HG03064 (cell line): ENCODE data around the gene REXO5.

ENCODE experiments used
- ATAC-seq: cut with Tn5 transposase; IDR thresholded peaks from one replicate; pipeline ENCODE4 v1.9.1; 2021; ENCODE audit warnings: low read depth; ENCODE audit not compliant: unreplicated experiment

REXO5 gene

DNA sequence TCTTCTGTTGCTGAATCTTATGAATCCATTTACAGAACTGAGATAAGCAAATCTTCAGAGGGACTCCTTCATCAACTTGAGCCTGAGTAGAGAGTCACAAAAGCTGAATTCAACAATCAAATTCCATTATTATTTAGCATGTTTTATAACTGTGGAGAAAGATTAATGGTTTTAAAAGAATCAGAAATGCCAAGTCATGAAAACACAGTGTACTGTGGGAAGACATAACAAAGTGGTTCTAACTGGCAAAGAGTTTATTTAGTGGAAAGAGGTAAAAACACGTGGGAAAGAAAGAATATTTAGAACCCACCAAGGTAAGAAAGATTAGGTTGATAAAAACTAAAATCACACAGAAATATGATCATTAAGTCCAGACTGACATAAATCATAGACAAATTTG is 5.0 kb upstream of the REXO5 start:
- ATAC-seq, result no peak

DNA sequence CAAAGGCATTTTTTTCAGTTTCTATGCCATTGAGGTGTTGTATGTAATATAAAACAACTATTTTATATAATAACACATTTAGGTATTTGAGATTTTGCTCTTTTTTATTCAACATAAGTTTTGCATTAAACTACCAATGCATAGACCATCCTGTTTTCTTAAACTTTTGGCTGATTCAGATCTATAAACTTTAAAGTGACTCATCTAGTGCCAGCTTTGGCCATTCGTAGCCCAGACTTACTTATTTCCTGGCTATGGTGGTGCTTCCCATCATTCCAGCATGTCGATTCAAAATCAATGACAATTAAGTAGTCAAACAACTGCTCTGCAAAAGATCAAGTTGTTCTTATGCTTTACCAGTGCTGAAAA is 3.2 kb upstream of the REXO5 start:
- no peak for ATAC-seq

DNA sequence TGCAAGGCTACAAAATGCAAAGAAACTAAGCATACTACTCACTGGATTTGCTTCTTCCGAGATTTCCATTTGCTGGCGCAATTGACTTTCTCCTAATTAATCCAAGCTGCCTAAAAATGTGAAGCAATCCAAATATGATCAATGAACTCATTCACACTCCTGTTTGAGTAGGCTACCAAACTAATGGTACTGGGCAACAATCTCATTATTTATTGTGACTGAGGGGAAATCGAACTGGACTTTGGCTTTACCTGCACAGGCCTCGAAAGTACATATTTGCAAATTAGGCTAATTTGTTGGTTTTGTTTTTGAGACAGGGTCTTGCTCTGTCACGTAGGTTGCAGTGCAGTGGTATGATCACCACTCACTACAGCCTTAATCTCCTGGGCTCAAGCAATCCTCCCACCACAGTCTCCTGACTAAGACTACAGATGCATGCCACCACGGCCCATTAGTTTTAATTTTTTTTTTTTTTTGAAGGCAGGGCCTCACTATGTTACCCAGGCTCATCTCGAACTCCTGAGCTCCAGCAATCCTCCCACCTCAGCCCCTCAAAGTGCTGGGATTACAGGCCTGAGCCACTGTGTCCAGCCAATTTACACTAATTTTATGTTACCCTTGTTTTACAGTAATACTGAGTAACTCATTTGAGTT is 2.6 kb upstream of the REXO5 start:
- no peak for ATAC-seq

DNA sequence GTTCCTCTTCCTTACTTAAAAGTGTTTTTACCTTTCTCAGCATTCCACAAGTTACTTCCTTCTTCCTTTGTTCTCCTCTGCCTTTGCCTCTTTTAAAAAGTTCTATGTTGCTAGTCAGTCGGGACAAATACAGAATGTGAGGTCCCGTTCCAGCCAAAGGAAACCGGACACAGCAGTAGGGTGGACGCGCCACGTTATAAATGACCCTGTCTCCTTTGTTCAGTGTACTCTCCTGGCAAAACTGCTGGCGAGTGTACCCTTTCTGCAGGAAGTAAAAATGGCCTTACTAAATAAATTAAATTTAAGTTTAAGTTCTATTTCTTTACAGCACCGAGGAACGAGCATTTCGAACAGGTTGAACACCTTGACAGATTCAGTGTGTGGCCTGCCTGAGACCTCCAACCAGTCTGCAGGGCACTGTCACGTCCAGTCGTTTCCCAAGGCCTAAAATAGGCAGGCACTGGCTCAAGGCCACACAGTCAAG is 601 bp upstream of the REXO5 start:
- ATAC-seq, result peak; percentile 17

DNA sequence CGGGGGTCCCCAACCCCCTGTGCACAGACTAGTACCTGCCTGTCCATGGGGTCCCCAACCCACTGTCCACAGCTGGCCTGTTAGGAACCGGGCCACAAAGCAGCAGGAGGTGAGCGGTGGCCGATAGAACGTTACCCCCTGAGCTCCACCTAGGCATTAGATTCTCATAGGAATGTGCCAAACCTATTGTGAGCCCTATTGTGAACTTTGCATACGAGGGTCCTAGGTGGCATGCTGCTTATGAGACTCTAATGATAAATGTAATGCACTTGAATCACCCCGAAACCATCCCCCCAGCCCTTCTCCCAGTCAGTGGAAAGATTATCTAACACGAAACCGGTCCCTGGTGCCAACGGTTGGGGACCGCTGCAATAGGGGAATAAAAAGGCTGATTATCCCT is 1.5 kb downstream of the REXO5 start:
- ATAC-seq, result no peak

DNA sequence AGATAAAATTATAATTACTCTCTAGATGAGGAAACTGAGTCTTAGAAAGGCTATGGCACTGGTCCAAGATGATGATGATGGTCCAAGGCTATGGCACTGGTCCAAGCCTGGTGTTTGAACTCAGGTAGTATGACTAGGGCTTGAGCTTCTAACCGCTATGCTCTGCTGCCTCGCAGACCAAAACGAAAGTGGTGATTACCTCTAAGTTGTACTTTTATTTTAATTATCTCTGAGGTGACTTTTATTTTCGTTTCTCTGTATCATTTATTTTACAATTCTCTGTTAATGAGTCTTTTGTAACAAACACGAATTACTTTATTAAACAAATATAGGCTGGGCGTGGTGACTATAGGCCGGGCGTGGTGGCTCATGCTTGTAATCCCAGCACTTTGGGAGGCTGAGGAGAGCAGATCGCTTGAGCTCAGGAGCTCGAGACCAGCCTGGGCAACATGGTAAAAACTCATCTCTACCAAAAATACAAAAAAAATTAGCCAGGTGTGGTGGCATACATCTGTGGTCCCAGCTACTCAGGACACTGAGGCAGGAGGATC is 5.6 kb downstream of the REXO5 start:
- ATAC-seq, result no peak

DNA sequence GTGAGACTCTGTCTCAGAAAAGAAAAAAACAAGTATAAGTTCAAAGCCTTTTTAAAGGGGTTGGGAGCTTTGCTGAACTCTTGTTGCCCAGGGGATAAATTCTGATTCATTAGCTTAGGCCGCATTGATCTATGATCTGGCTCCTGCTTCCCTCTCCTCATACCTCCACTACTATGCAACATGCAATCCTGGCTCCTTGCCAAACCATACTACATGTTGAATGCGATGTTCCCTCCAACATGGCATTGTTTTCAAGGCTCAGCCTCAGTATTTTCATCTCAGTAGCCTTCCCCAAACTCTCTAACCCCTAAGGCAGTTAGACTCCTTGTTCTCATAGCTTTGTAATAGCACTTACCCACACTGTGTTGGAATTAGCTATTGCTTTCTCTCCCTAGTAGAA is 6.2 kb downstream of the REXO5 start:
- no peak for ATAC-seq

DNA sequence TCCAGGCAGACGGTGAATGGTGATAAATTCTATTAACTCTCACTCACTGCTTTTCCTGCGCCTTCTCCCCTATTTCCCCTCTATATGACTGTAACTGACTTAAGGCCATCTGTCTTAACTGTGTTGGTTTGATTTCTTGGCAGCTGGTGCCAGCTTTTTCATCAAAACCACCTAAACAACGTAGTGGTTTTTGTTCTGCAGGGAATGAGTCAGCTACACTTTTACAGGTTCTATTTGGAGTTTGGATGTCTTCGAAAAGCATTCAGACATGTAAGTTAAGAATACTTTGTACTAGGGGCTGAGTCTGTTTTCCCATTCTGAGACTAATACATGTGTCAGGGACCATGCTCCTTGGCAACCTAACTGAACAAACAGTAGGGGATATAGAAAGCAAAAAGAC is 8.5 kb downstream of the REXO5 start:
- no peak for ATAC-seq

DNA sequence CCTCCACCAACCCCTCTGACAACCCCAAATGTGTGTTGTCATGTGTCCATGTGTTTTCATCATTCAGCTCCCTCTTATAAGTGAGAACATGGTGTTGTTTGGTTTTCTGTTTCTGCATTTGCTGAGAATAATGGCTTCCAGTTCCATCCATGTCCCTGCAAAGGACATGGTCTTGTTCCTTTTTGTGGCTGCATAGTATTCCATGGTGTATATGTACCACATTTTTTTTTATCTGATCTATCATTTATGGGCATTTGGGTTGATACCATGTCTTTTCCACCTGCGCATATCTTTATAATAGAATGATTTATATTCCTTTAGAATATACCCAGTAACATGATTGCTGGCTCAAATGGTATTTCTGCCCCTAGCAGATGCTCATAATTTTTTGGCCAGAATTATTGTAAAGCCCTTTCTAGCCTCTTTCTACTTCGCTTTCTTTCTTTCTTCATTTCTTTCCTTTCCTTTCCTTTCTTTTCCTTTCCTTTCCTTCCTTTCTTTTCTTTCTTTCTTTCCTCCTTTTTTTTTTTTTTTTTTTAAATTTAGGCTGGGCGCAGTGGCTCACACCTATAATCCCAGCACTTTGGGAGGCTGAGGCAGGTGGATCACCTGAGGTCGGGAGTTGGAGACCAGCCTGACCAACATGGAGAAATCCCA is 12.7 kb downstream of the REXO5 start:
- no peak for ATAC-seq

DNA sequence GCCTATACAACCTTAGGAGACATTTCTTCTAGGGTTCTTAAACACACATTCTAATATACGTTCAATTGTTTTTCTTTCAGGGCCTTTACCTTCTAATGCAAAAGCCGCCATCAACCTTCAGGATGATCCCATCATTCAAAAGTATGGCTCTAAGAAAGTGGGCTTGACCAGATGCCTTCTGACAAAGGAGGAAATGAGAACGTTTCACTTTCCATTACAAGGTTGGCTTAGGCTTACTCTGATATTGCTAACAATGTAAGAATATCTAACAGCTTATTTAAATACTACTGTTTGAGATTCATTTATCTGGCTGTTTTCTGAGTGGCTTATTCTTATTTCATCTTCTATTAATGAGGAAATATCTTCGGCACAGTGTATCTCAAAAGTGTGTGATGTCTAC is 15.4 kb downstream of the REXO5 start:
- ATAC-seq, result no peak

DNA sequence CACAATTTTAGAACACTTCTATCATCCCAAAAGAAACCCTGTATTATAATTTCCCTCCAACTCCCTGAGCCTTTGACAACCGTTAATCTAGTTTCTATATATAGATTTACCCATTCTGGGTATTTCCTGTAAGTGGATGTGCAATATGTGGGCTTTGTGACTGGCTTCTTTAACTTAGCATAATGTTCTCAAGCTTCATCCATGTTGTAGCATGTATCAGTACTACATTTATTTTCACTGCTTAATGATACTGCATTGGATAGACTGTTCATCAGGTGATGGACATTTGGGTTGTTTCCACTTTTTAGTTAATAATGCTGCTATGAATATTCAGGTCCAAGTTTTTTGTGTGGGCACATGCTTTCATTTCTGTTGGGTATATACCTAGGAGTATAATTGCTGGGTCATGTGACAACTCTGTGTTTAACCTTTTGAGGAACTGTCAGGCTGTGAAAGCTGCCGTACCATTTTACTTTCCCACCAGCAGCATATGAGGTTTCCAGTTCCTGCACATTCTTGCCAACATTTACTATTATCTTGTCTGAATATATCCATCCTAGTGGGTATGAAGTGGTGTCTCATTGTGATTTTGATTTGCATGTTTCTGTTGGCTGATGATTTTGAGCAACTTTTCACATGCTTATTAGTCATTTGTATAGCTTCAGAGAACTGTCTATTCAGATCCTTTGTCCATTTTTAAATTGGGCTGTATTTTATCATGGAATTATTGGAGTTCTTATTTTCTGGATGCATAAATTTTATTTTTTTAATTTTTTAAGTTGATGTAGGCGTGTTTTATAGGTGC is 16.4 kb downstream of the REXO5 start:
- no peak for ATAC-seq

DNA sequence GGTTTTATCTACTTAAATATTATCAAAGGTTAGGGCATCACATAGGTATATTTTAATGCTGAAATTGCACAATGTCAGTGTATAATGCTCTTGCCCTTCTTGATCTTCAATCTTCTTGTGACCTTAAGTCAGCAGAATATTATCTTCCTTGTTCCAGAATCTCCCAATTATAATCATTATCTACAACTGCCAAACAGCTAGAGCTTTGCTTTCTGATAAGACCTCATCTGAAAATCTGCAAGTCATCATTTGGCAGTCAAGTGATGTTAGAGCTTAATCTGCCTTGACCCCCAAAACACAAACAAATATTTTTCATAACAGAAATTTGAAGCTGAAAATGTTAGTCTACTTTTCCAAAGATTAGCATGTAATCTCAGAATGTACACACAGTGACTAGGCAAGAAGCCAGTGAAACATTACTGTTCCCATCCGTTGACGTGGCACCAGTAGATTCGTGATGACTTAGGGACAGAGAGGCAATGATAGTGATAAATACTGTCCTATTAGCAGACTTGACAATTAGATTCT is 19.8 kb downstream of the REXO5 start:
- ATAC-seq, result no peak

DNA sequence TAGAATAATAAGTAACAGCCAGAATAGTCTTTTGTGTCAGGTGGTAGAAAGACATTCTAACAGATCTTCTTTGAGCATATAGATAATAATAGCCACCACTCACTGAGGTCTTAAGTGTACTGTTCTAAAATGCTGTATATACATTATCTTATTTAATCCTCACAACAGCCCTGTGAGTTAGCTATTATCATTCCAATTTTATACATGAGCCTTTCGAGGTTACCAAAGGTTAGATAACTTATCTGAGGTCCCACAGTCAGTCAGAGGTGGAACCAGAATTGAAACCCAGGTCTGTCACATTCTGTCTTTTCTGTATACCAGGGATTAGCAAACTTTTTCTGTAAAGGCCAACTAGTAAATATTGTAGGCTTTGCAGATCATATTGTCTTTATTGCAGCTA is 23.2 kb downstream of the REXO5 start:
- no peak for ATAC-seq

DNA sequence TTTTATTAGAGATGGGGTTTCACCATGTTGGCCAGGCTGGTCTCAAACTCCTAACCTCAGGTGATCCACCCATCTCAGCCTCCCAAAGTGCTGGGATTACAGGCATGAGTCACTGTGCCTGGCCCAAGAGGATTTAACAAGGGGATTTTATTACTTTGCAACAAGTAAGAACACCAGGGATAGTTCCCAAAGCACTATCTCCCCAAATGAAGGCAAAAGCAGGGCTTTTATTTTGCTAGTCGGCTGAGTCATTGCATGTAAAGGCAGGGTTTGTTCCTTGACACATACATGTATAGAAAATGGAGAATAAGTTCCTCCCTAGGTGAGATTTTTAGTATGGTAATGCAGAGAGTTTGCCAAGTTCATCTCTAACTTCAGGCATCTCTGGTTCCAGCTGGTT is 24.0 kb downstream of the REXO5 start:
- ATAC-seq, result no peak

DNA sequence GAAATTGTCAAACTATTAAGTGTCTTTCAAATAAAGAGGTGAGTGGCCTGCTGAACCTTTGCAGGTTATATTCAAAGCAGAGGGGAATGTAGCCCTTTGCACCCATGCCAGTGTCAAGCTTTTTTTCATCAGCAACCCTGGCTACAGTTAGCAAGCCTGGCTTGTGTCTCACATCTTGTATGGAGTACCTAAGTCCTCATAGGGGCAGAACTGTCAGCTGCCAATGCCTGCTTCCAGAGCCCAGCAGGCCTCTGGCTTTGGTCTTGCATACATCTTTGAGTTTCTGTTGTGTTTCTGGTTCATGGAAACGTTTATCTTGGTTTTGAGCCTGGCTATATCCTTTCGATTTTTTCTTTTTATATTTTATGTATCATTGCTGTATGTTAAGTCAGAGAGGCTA is 26.8 kb downstream of the REXO5 start:
- ATAC-seq, result no peak

DNA sequence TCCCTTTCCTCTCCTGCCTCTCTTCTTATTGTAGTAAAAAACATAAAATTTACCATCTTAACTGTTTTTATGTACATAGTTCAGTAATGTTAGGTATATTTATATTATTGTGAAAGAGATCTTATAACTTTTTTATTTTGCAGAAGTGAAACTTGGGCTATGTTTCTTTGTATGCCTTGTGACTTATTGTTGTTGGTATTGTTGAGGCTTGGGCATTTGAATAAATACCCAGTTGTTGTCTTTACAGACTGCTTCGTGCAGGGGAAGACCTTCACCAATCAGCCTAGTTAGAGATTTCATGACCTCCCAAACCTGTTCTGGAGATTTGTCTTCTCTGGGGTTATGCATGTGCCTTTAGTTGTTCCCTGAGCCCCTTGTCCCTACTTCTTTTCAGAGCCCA is 31.9 kb downstream of the REXO5 start:
- no peak for ATAC-seq

DNA sequence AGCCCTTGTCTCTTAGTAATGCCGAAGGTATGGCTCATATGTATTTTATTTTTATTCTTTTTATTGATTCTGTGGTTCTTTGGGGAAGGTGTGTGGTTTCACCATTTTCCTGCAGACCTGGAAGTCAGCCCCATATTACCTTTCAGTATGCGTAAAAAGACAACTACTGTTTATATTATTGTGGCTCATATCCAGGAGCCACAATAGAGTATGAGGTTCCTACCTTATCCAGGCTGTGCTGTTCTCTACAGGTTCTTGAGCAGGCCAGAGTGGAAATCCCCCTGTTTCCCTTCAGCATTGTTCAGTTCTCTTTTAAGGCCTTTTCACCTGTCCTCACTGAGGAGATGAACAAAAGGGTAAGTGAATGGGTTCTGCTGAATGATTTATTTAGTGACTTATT is 33.2 kb downstream of the REXO5 start:
- no peak for ATAC-seq

DNA sequence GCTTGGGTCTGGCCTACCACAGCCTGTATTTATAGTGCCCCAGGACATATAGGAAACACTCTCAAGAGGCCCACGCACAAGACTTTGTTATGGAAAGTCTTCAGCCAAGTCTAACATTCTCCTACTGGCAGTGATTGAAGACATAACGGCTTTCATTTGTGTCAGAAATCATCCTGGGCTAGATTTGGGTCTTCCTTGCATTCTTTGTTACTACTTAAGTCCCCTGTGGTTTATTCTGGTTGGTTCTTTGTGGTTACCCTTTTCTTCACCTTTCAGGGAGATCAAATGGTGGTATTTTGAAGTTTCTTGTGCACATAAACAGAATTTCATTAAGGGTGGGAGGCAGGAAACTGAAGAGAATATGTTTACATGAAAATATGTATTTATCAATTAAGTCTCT is 37.7 kb downstream of the REXO5 start:
- ATAC-seq, result no peak

DNA sequence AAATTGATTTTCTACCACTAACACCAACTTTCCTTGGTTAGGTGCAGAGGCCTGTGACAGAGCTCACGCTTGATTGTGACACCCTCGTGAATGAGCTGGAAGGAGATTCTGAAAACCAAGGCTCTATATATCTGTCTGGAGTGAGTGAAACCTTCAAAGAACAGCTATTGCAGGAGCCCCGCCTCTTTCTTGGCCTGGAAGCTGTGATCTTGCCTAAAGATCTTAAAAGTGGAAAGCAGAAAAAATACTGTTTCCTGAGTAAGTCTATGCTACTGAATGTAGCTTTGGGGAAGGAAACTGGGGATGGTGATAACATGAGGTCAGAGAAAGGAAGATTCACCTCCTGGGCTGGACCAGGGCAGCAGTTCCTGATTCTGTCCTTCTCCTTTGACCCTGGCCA is 38.3 kb downstream of the REXO5 start:
- ATAC-seq, result no peak

DNA sequence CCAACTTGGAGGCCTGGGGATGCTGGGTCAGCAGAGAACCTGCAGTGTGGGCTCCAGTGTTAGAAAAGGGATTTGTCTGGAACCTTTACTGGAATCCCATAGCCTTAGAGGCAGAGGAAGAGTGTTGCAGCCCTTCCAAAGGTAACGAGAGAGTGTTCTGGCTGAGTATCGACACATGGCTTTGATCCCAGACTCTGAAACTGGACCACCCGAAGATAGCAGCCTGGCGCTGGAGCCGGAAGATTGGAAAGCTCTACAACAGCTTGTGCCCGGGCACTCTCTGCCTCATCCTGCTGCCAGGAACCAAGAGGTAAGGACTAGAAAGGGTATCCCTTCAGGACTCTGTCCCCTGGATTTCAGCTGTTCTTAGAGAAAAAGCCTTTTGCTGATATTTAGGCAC is 39.7 kb downstream of the REXO5 start:
- no peak for ATAC-seq

DNA sequence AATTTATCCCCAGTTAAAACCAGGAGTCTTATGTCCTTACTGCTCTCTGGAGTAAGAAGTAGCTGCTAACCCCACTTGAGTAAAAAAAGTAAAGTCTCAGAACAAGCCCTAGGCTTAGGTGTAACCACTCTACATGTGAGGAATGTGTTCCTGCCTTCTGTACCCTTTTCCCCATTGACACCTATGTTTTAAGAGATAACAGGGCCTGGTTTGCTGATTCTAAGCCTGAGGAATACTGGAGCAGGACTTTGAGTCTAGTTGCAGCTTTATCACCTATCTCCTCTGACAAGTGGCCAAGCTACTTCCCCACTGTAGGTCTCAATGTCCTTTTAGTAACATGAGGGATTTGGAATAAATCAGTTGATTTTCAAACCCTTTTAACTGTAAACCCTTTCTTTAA is 40.2 kb downstream of the REXO5 start:
- ATAC-seq, result no peak
